Stimulated activated naive B cell treated with anti-CD40 and anti-IgM and Interleukin-4, amounts not matched to agents 10 μg/mL and 1 μg/mL and 100 μg/mL, for 72 hours (primary cell): Measurements from ENCODE around the gene WDR81.
"Not testable (repeated sequence)": the region's sequence is repeated elsewhere in the genome, so short reads cannot be mapped to it uniquely, and the experiment has no call there.

Source experiments
- ATAC-seq, 2 donors: fragments of 150-1000 bp; cut with Tn5 transposase; replicated peaks; 2 replicates each; pipeline ENCODE4 v1.10.0; 2021; ENCODE audit warnings: moderate library complexity in 1 of 2
- DNase-seq: peaks from one replicate; pipeline ENCODE4 v3.0.0; 2021
- H3K27ac Mint-ChIP-seq: one replicate; pipeline ENCODE4 v1.8.0; 2022; ENCODE audit warnings: mild to moderate bottlenecking, mixed read lengths
- H3K27me3 Mint-ChIP-seq, 2 donors: one replicate each; pipeline ENCODE4 v1.8.0; 2022; ENCODE audit warnings: mixed read lengths in 2 of 2
- H3K36me3 Mint-ChIP-seq, 2 donors: one replicate each; pipeline ENCODE4 v1.8.0; 2022; ENCODE audit warnings: mixed read lengths in 2 of 2, mild to moderate bottlenecking in 1 of 2
- H3K4me1 Mint-ChIP-seq, 2 donors: one replicate each; pipeline ENCODE4 v1.8.0; 2022; ENCODE audit warnings: mixed read lengths in 2 of 2, mild to moderate bottlenecking in 1 of 2
- H3K4me3 Mint-ChIP-seq, 2 donors: one replicate each; pipeline ENCODE4 v1.8.0; 2022; ENCODE audit warnings: mild to moderate bottlenecking in 2 of 2, mixed read lengths in 2 of 2, moderate library complexity in 1 of 2
- H3K9me3 Mint-ChIP-seq, 2 donors: one replicate each; pipeline ENCODE4 v1.8.0; 2022; ENCODE audit warnings: mixed read lengths in 2 of 2, mild to moderate bottlenecking in 1 of 2

Gene WDR81

GRCh38 chr17:1730326-1731193, 6.1 kb downstream of the WDR81 start:
- ATAC-seq: no peak
- peaks cover 26 to 45% of the 10 kb centered on the region in 2 donors for H3K36me3 Mint-ChIP-seq
- H3K4me3 Mint-ChIP-seq: no peak overlapping the region
- H3K27ac Mint-ChIP-seq: no peak overlapping the region
- peaks cover 32 to 65% of the 10 kb centered on the region in 2 donors for H3K4me1 Mint-ChIP-seq
- H3K27me3 Mint-ChIP-seq: no peaks in the 10 kb centered on the region
- DNase-seq: no peak
- H3K9me3 Mint-ChIP-seq: no peaks in the 10 kb centered on the region

- Mint-ChIP-seq H3K27ac (no peak overlapping the region), H3K4me1 (peaks cover 30 to 63% of the 10 kb centered on the region in 2 donors)
Observed at GRCh38 chr17:1731194-1731506, 6.6 kb downstream of the WDR81 start.

GRCh38 chr17:1732241-1732832, 7.8 kb downstream of the WDR81 start:
- peaks cover 37 to 56% of the 10 kb centered on the region in 2 donors for H3K36me3 Mint-ChIP-seq
- peak overlapping the region in 1 of 2 donors; percentile 56 for H3K4me3 Mint-ChIP-seq
- no peaks in the 10 kb centered on the region for H3K27me3 Mint-ChIP-seq
- H3K4me1 Mint-ChIP-seq: peaks cover 33 to 73% of the 10 kb centered on the region in 2 donors
- no peak for DNase-seq
- H3K27ac Mint-ChIP-seq: peak overlapping the region; percentile 69
- ATAC-seq: no peak
- H3K9me3 Mint-ChIP-seq: no peaks in the 10 kb centered on the region

More at GRCh38 chr17:1731194-1731506, 6.6 kb downstream of the WDR81 start:
- H3K36me3 Mint-ChIP-seq: peaks cover 27 to 46% of the 10 kb centered on the region in 2 donors
- no peak for DNase-seq
- no peaks in the 10 kb centered on the region for H3K9me3 Mint-ChIP-seq
- no peak for ATAC-seq
- H3K4me3 Mint-ChIP-seq: no peak overlapping the region
- H3K27me3 Mint-ChIP-seq: no peaks in the 10 kb centered on the region

GRCh38 chr17:1732833-1733321, 8.4 kb downstream of the WDR81 start:
- H3K27me3 Mint-ChIP-seq: no peaks in the 10 kb centered on the region
- peak overlapping the region; percentile 69 for H3K27ac Mint-ChIP-seq
- DNase-seq (peak; percentile 47), ATAC-seq (peak; percentile 84 to 88)
- H3K36me3 Mint-ChIP-seq: peaks cover 40 to 59% of the 10 kb centered on the region in 2 donors
- peak overlapping the region; percentile 34 to 56 for H3K4me3 Mint-ChIP-seq
- peaks cover 33 to 70% of the 10 kb centered on the region in 2 donors for H3K4me1 Mint-ChIP-seq
- no peaks in the 10 kb centered on the region for H3K9me3 Mint-ChIP-seq

GRCh38 chr17:1733759-1734158, 9.3 kb downstream of the WDR81 start:
- H3K4me3 Mint-ChIP-seq: no peak overlapping the region

GRCh38 chr17:1735418-1735817, 10.9 kb downstream of the WDR81 start:
- no peak for DNase-seq
- no peak for ATAC-seq

More at GRCh38 chr17:1733759-1734158, 9.3 kb downstream of the WDR81 start:
- Mint-ChIP-seq H3K36me3 (peaks cover 42 to 60% of the 10 kb centered on the region in 2 donors), H3K4me1 (peaks cover 29 to 61% of the 10 kb centered on the region in 2 donors), H3K27ac (no peak overlapping the region), H3K9me3 (peaks cover 0 to 2% of the 10 kb centered on the region in 2 donors), H3K27me3 (no peaks in the 10 kb centered on the region)
- DNase-seq: no peak
- no peak for ATAC-seq

GRCh38 chr17:1735834-1736347, 11.4 kb downstream of the WDR81 start:
- Mint-ChIP-seq H3K4me3 (no peak overlapping the region), H3K9me3 (peaks cover 0 to 2% of the 10 kb centered on the region in 2 donors), H3K4me1 (peaks cover 22 to 48% of the 10 kb centered on the region in 2 donors), H3K36me3 (peaks cover 37 to 50% of the 10 kb centered on the region in 2 donors), H3K27me3 (no peaks in the 10 kb centered on the region), H3K27ac (no peak overlapping the region)
- no peak for ATAC-seq
- no peak for DNase-seq

More at GRCh38 chr17:1735418-1735817, 10.9 kb downstream of the WDR81 start:
- no peaks in the 10 kb centered on the region for H3K27me3 Mint-ChIP-seq
- peaks cover 37 to 50% of the 10 kb centered on the region in 2 donors for H3K36me3 Mint-ChIP-seq
- H3K4me3 Mint-ChIP-seq: no peak overlapping the region
- no peak overlapping the region for H3K27ac Mint-ChIP-seq
- peaks cover 0 to 2% of the 10 kb centered on the region in 2 donors for H3K9me3 Mint-ChIP-seq
- H3K4me1 Mint-ChIP-seq: peaks cover 22 to 48% of the 10 kb centered on the region in 2 donors

- peak; percentile 48 for DNase-seq
- ATAC-seq: peak; percentile 54 to 66
- Mint-ChIP-seq H3K4me3 (peak overlapping the region in 1 of 2 donors; percentile 50), H3K36me3 (peaks cover 37 to 47% of the 10 kb centered on the region in 2 donors), H3K27ac (peak overlapping the region; percentile 69), H3K9me3 (peaks cover 0 to 2% of the 10 kb centered on the region in 2 donors), H3K27me3 (no peaks in the 10 kb centered on the region), H3K4me1 (peaks cover 20 to 48% of the 10 kb centered on the region in 2 donors)
Observed at GRCh38 chr17:1736348-1737281, 12.1 kb downstream of the WDR81 start.

GRCh38 chr17:1737531-1738291, 13.2 kb downstream of the WDR81 start:
- no peak for DNase-seq
- ATAC-seq: no peak
- H3K4me3 Mint-ChIP-seq: no peak overlapping the region
- peaks cover 37 to 44% of the 10 kb centered on the region in 2 donors for H3K36me3 Mint-ChIP-seq
- H3K27ac Mint-ChIP-seq: no peak overlapping the region
- peaks cover 0 to 2% of the 10 kb centered on the region in 2 donors for H3K9me3 Mint-ChIP-seq
- no peaks in the 10 kb centered on the region for H3K27me3 Mint-ChIP-seq
- peaks cover 17 to 41% of the 10 kb centered on the region in 2 donors for H3K4me1 Mint-ChIP-seq

- not testable (repeated sequence) for ATAC-seq, H3K4me3 Mint-ChIP-seq, H3K9me3 Mint-ChIP-seq, H3K27ac Mint-ChIP-seq, H3K4me1 Mint-ChIP-seq, H3K27me3 Mint-ChIP-seq, DNase-seq
- peaks cover 17 to 18% of the 10 kb centered on the region in 2 donors for H3K36me3 Mint-ChIP-seq
Observed at GRCh38 chr17:1741899-1742298, 17.4 kb downstream of the WDR81 start.

- Mint-ChIP-seq H3K9me3 (peaks cover 0 to 2% of the 10 kb centered on the region in 2 donors), H3K27me3 (no peaks in the 10 kb centered on the region), H3K4me1 (no peaks in the 10 kb centered on the region), H3K36me3 (peaks cover 11% of the 10 kb centered on the region in 2 donors), H3K4me3 (no peak within 1 kb of the TSS), H3K27ac (peak within 1 kb of the TSS; percentile 47)
- ATAC-seq: no peak
- DNase-seq: no peak
Observed at GRCh38 chr17:1742371-1743087, 18.0 kb downstream of the WDR81 start, which contains the start of gene SERPINF2. SERPINF2 (plus strand) TSS chr17:1742871; CDS start chr17:1744996, 2,125 bp downstream.

- Mint-ChIP-seq H3K36me3 (peaks cover 6% of the 10 kb centered on the region in 2 donors), H3K27me3 (no peaks in the 10 kb centered on the region), H3K4me1 (no peaks in the 10 kb centered on the region), H3K9me3 (peaks cover 0 to 2% of the 10 kb centered on the region in 2 donors), H3K27ac (no peak overlapping the region), H3K4me3 (no peak overlapping the region)
- DNase-seq (no peak), ATAC-seq (no peak)
Observed at GRCh38 chr17:1743088-1743439, 18.6 kb downstream of the WDR81 start.
